CD14-positive monocyte (primary cell): ENCODE results near the gene KAZN. TPM values are rescaled to one million over a fixed set of nuclear protein-coding genes. Genes with fewer than 3 reads are reported as not detected.

Source experiments
- DNase-seq, 3 donors: peaks; one replicate each; pipeline ENCODE4 v3.0.0-alpha.2; 2011 to 2022
- H2AFZ ChIP-seq: 2 replicates; pipeline ENCODE4 v1.6.0; 2012; ENCODE audit warnings: mild to moderate bottlenecking, low read depth, low read length, inconsistent platforms; ENCODE audit not compliant: insufficient read depth, poor library complexity, severe bottlenecking
- H3K27ac ChIP-seq, 2 donors: 1 replicate in 1 of 2; 2 replicates in 1 of 2; pipeline ENCODE4 v1.5.1; 2012 to 2013; ENCODE audit warnings: low read length in 2 of 2, control low read depth in 1 of 2, inconsistent platforms in 1 of 2, low read depth in 1 of 2, mild to moderate bottlenecking in 1 of 2
- H3K27me3 ChIP-seq, 2 donors: one replicate each; pipeline versions ENCODE4 v1.6.0 to v1.6.1; 2011 to 2013; ENCODE audit warnings: low read length in 2 of 2; ENCODE audit not compliant: control insufficient read depth in 2 of 2, insufficient read depth in 2 of 2
- H3K36me3 ChIP-seq, 2 donors: replicated peaks in 1 of 2; 1 replicate in 1 of 2; 2 replicates in 1 of 2; pipeline versions ENCODE4 v1.5.1 to v1.6.1; 2012 to 2013; ENCODE audit warnings: low read length in 2 of 2, control low read depth in 1 of 2, inconsistent platforms in 1 of 2, mild to moderate bottlenecking in 1 of 2; ENCODE audit not compliant: insufficient read depth in 2 of 2, control insufficient read depth in 1 of 2
- H3K4me1 ChIP-seq, 2 donors: 1 replicate in 1 of 2; 2 replicates in 1 of 2; pipeline versions ENCODE4 v1.5.1 to v1.6.1; 2012 to 2013; ENCODE audit warnings: low read length in 2 of 2, control low read depth in 1 of 2, inconsistent platforms in 1 of 2, mild to moderate bottlenecking in 1 of 2, moderate library complexity in 1 of 2; ENCODE audit not compliant: insufficient read depth in 2 of 2, control insufficient read depth in 1 of 2
- H3K4me2 ChIP-seq: replicated peaks from 2 replicates; pipeline ENCODE3; 2012; ENCODE audit warnings: low read length, moderate library complexity, mild to moderate bottlenecking; ENCODE audit not compliant: poor library complexity, severe bottlenecking; ENCODE audit errors: extremely low read depth
- H3K4me3 ChIP-seq, 3 experiments: fragments of 200-600 bp in 1 of 3; sonication (generic) in 1 of 3; replicated peaks in 1 of 3; 1 replicate in 2 of 3; 2 replicates in 1 of 3; pipeline ENCODE4 v1.5.1; 2011 to 2013; ENCODE audit warnings: low read length in 3 of 3, mild to moderate bottlenecking in 3 of 3, control low read depth in 2 of 3, low read depth in 2 of 3, inconsistent platforms in 1 of 3, moderate library complexity in 1 of 3
- H3K79me2 ChIP-seq: 2 replicates; pipeline ENCODE4 v1.6.0; 2012; ENCODE audit warnings: mild to moderate bottlenecking, control low read depth, inconsistent platforms, low read length, moderate library complexity; ENCODE audit not compliant: insufficient read depth
- H3K9ac ChIP-seq: 2 replicates; pipeline ENCODE4 v1.6.0; 2017; ENCODE audit warnings: low read length, mild to moderate bottlenecking; ENCODE audit not compliant: insufficient read depth, poor library complexity, severe bottlenecking
- H3K9me3 ChIP-seq, 2 donors: replicated peaks in 1 of 2; 1 replicate in 1 of 2; 2 replicates in 1 of 2; pipeline versions ENCODE4 v1.5.1 to v1.6.1; 2012 to 2013; ENCODE audit warnings: low read length in 2 of 2, control low read depth in 1 of 2; ENCODE audit not compliant: control insufficient read depth in 1 of 2, insufficient read depth in 1 of 2
- H4K20me1 ChIP-seq: 2 replicates; pipeline ENCODE4 v1.6.0; 2012; ENCODE audit warnings: mild to moderate bottlenecking, low read length, control low read depth, moderate library complexity; ENCODE audit not compliant: insufficient read depth
- H3K27ac Mint-ChIP-seq, 7 donors: one replicate each; pipeline ENCODE4 v1.8.0; 2020; ENCODE audit warnings: mild to moderate bottlenecking in 7 of 7, mixed read lengths in 7 of 7, moderate library complexity in 6 of 7, inconsistent platforms in 2 of 7
- H3K27me3 Mint-ChIP-seq, 3 donors: one replicate each; pipeline ENCODE4 v1.8.0; 2021 to 2022; ENCODE audit warnings: low read depth in 3 of 3, mild to moderate bottlenecking in 3 of 3, mixed read lengths in 3 of 3, moderate library complexity in 3 of 3, inconsistent platforms in 1 of 3
- H3K36me3 Mint-ChIP-seq, 2 donors: one replicate each; pipeline ENCODE4 v1.8.0; 2020; ENCODE audit warnings: mixed read lengths in 2 of 2, inconsistent platforms in 1 of 2, mild to moderate bottlenecking in 1 of 2
- H3K4me1 Mint-ChIP-seq: one replicate; pipeline ENCODE4 v1.8.0; 2020; ENCODE audit warnings: mild to moderate bottlenecking, mixed read lengths
- H3K4me3 Mint-ChIP-seq, 2 donors: one replicate each; pipeline ENCODE4 v1.8.0; 2020; ENCODE audit warnings: mild to moderate bottlenecking in 2 of 2, mixed read lengths in 2 of 2, moderate library complexity in 1 of 2
- H3K9me3 Mint-ChIP-seq, 7 donors: one replicate each; pipeline ENCODE4 v1.8.0; 2020 to 2022; ENCODE audit warnings: mixed read lengths in 7 of 7, mild to moderate bottlenecking in 6 of 7, moderate library complexity in 6 of 7, inconsistent platforms in 2 of 7
- WGBS: methylation state at CpG from one replicate; pipeline ENCODE4 v1.1.5; 2013; ENCODE audit warnings: missing lambda C conversion rate; ENCODE audit not compliant: insufficient coverage; 5-methylcytosine and 5-hydroxymethylcytosine counted together
- intact Hi-C, 2 donors: fragments of 100-400 bp; cut with micrococcal nuclease; formaldehyde crosslinking; loops; one replicate each; pipeline versions ENCODE4 v1.15.0 to v1.15.1; 2023
- polyA plus RNA-seq, 3 donors: library from polyadenylated mRNA; depleted of rRNA in 1 of 3; unstranded in 2 of 3; stranded (reverse) in 1 of 3; fragments of 300-500 nt in 2 of 3; fragments of >200 nt in 1 of 3; fragmentation: Illumina TruSeq in 2 of 3; gene quantifications; 1 replicate in 2 of 3; 2 replicates in 1 of 3; pipeline ENCODE4 v1.2.3, GENCODE V29; 2012 to 2021
- TF ChIP-seq, protein P1 (sequence below): fragments of 200-600 bp; IDR thresholded peaks from one replicate; pipeline ENCODE4 v1.8.0; 2022; ENCODE audit warnings: antibody characterized with exemption, mild to moderate bottlenecking

The KAZN gene
- polyA plus RNA-seq, 3 donors, result not detected

- intact Hi-C loops, result no loop called here
- H2AFZ ChIP-seq, result no peak overlapping the region
- H3K4me3 ChIP-seq, result no peak overlapping the region
- H3K4me1 Mint-ChIP-seq, result no peaks in the 10 kb centered on the region
- H3K27me3 ChIP-seq, result no peaks in the 10 kb centered on the region
- TF ChIP-seq, protein P1, sequence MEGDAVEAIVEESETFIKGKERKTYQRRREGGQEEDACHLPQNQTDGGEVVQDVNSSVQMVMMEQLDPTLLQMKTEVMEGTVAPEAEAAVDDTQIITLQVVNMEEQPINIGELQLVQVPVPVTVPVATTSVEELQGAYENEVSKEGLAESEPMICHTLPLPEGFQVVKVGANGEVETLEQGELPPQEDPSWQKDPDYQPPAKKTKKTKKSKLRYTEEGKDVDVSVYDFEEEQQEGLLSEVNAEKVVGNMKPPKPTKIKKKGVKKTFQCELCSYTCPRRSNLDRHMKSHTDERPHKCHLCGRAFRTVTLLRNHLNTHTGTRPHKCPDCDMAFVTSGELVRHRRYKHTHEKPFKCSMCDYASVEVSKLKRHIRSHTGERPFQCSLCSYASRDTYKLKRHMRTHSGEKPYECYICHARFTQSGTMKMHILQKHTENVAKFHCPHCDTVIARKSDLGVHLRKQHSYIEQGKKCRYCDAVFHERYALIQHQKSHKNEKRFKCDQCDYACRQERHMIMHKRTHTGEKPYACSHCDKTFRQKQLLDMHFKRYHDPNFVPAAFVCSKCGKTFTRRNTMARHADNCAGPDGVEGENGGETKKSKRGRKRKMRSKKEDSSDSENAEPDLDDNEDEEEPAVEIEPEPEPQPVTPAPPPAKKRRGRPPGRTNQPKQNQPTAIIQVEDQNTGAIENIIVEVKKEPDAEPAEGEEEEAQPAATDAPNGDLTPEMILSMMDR, result no peak
- 92% methylated on average over 4 of the region's 4 CpGs for WGBS
- H3K9me3 Mint-ChIP-seq, result peaks cover 0 to 1% (median 0%) of the 10 kb centered on the region in 7 donors
- no peak overlapping the region for H3K9ac ChIP-seq
- no peak overlapping the region for H3K4me3 Mint-ChIP-seq
- no peaks in the 10 kb centered on the region for H3K9me3 ChIP-seq
- H3K79me2 ChIP-seq, result no peaks in the 10 kb centered on the region
- no peaks in the 10 kb centered on the region for H4K20me1 ChIP-seq
- H3K4me2 ChIP-seq, result no peak overlapping the region
- H3K4me1 ChIP-seq, result no peaks in the 10 kb centered on the region
- no peaks in the 10 kb centered on the region for H3K36me3 ChIP-seq
- H3K27ac ChIP-seq, result no peak overlapping the region
- no peak for DNase-seq
- no peak overlapping the region for H3K27ac Mint-ChIP-seq
- H3K27me3 Mint-ChIP-seq, result peaks cover 0 to 9% (median 6%) of the 10 kb centered on the region in 3 donors
- no peaks in the 10 kb centered on the region for H3K36me3 Mint-ChIP-seq
Observed at GRCh38 chr1:15056515-15057285, 458.2 kb downstream of the KAZN start.

DNA sequence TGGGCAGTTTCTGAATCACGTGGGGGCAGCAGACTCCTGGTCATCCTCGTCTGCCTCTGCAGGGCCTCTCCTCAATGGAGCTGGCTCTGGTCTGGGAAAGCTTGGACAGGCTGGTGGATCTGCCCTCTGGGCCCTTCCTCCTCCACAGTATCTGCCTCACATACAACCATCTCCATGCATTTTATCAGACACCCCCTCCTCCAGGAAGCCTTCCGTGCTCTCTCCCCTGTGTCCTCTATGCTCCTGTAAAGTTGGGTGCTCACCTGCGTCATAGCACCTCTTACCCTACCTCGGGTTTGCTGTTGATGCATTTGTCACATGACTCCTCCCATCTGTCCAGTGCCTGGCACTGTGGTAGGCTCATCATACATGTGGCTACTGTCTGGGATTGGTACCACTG, 459.3 kb downstream of the KAZN start:
- Histone ChIP-seq H2AFZ (no peak overlapping the region), H3K4me3 (no peak overlapping the region), H3K79me2 (no peaks in the 10 kb centered on the region), H3K27ac (no peak overlapping the region), H3K4me1 (no peaks in the 10 kb centered on the region), H3K9ac (no peak overlapping the region), H3K9me3 (peaks cover 0 to 6% of the 10 kb centered on the region in 2 donors), H3K4me2 (no peak overlapping the region), H3K36me3 (no peaks in the 10 kb centered on the region), H4K20me1 (no peaks in the 10 kb centered on the region), H3K27me3 (no peaks in the 10 kb centered on the region)
- intact Hi-C loops, result no loop called here
- Mint-ChIP-seq H3K4me1 (no peaks in the 10 kb centered on the region), H3K27me3 (peaks cover 0 to 9% (median 5%) of the 10 kb centered on the region in 3 donors), H3K9me3 (peaks cover 0 to 7% (median 4%) of the 10 kb centered on the region in 7 donors), H3K36me3 (no peaks in the 10 kb centered on the region), H3K4me3 (no peak overlapping the region), H3K27ac (no peak overlapping the region)
- DNase-seq, result no peak
- WGBS, result 97% methylated on average over 5 of the region's 5 CpGs
- TF ChIP-seq, protein P1, result no peak
